ENCODE data around the gene SIRT2. TPM values are rescaled to one million over a fixed set of nuclear protein-coding genes. Genes with fewer than 3 reads are reported as not detected.

Gene SIRT2
- total and polyA plus RNA-seq, 2 of the 13 experiments (the other 11 are each of a cell fraction or from before 2014, with no cell fraction given), result 22.3 to 26.1 TPM

DNA sequence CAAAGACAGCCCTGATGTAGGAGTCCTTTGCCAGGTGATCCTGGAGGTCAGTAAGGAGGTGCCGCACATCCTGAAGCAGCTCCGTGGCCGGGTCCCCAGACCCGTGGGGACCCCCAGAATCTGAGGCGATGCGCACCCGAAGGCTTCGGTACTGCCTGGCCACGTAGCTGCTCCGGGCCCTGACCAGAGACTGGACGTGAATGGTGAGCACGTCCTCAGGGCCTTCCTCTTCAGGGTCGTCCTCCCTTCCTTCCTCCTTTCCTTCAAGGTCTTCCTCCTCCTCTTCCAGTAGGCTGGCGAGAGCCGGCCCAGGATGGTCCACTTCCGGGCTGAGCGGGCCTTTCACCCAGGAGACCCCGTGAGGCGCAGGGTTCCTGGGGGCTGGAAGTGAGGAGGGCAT lies 28.8 kb downstream of the SIRT2 start:
- FAIRE-seq, result no peak
- intact Hi-C loops (cut with micrococcal nuclease; ENCODE audit: unreplicated experiment), result no loop called here
- Histone ChIP-seq H2AFZ (ENCODE audit: low read length) (no peak overlapping the region), H3K27me3 (ENCODE audit: control insufficient read depth in 1 of 2, insufficient read depth in 2 of 2, low read length in 2 of 2) (no peaks in the 10 kb centered on the region), H3K4me1 (ENCODE audit: insufficient read depth, low read length) (no peaks in the 10 kb centered on the region), H3K9me3 (ENCODE audit: low read length) (no peaks in the 10 kb centered on the region), H4K20me1 (ENCODE audit: insufficient read depth, low read length) (no peaks in the 10 kb centered on the region), H3K79me2 (ENCODE audit: insufficient read depth, low read length) (no peaks in the 10 kb centered on the region), H3K27ac (ENCODE audit: extremely low read length, insufficient read depth, low read length) (no peak overlapping the region), H3K4me3 (replicated peaks in 1 of 3; ENCODE audit: insufficient read depth in 1 of 3, low read depth in 2 of 3, low read length in 3 of 3) (no peak overlapping the region), H3K36me3 (replicated peaks in 1 of 2; ENCODE audit: control insufficient read depth in 1 of 2, insufficient read depth in 2 of 2, low read length in 2 of 2) (no peaks in the 10 kb centered on the region), H3K4me2 (ENCODE audit: low read depth, low read length) (no peak overlapping the region), H3K9ac (ENCODE audit: insufficient read depth, low read depth, low read length) (no peak overlapping the region)
- POLR2A ChIA-PET, result no interaction called here
- DNase-seq (ENCODE audit: low spot score), result no peak
- TF ChIP-seq ZNF101 (CRISPR knock-in tag; IDR thresholded peaks at IDR 0.05; ENCODE audit: borderline replicate concordance, low read depth), result no peak
- TF ChIP-seq, protein P1, sequence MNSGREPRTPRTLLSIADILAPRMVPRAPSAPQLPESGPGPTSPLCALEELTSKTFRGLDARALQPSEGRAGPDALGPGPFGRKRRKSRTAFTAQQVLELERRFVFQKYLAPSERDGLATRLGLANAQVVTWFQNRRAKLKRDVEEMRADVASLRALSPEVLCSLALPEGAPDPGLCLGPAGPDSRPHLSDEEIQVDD (CRISPR knock-in tag; IDR thresholded peaks at IDR 0.05; ENCODE audit: borderline replicate concordance), result no peak
- TF ChIP-seq HDAC1 (CRISPR knock-in tag; IDR thresholded peaks at IDR 0.05), result no peak
- TF ChIP-seq SMAD3 (CRISPR knock-in tag; IDR thresholded peaks at IDR 0.05), result no peak
- no peak for TF ChIP-seq CBX5 (CRISPR knock-in tag; IDR thresholded peaks at IDR 0.05; ENCODE audit: borderline replicate concordance)
- TF ChIP-seq JUND (CRISPR knock-in tag; IDR thresholded peaks at IDR 0.05), result no peak
- TF ChIP-seq, protein P2, sequence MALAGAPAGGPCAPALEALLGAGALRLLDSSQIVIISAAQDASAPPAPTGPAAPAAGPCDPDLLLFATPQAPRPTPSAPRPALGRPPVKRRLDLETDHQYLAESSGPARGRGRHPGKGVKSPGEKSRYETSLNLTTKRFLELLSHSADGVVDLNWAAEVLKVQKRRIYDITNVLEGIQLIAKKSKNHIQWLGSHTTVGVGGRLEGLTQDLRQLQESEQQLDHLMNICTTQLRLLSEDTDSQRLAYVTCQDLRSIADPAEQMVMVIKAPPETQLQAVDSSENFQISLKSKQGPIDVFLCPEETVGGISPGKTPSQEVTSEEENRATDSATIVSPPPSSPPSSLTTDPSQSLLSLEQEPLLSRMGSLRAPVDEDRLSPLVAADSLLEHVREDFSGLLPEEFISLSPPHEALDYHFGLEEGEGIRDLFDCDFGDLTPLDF (CRISPR knock-in tag; IDR thresholded peaks at IDR 0.05), result no peak
- TF ChIP-seq MZF1 (CRISPR knock-in tag; IDR thresholded peaks at IDR 0.05; ENCODE audit: borderline replicate concordance), result no peak
- no peak for TF ChIP-seq ZBTB20 (CRISPR knock-in tag; IDR thresholded peaks at IDR 0.05; ENCODE audit: borderline replicate concordance, low read depth)
- TF ChIP-seq ZFP36L2 (CRISPR knock-in tag; IDR thresholded peaks at IDR 0.05), result no peak
- in situ Hi-C loops (cut with HindIII; ENCODE audit: extremely low pct_ligation_motif_present, low pct_unique_long_range_greater_than_20kb), result no loop called here
- WGBS (ENCODE audit: low lambda C conversion rate), result 95% methylated on average over 12 of the region's 19 CpGs
- ATAC-seq, result no peak
- no TSS peak for BruUV-seq (replicated peaks)
- CTCF ChIA-PET (ENCODE audit: low intra/inter-chr PET ratio, low total read pairs), result no interaction called here

Data from HepG2 (cell line).